ENCODE measurements around the gene RFX7. TPM values are rescaled to one million over a fixed set of nuclear protein-coding genes. Genes with fewer than 3 reads are reported as not detected.

Gene RFX7
- total and polyA plus RNA-seq, 2 of the 4 experiments (the other 2 are of a cell fraction) = 4.1 to 10.6 TPM

GRCh38 chr15:56056626-56057025 is 187.1 kb downstream of the RFX7 start:
- in situ Hi-C loops (cut with MboI; ENCODE audit: low sequenced_read_pairs) = loop anchor here (10.0 kb wide), 1 partner anchor 402 kb away; no protein-coding TSS in a partner anchor
- H3K14ac ChIP-seq (replicated peaks; ENCODE audit: low read depth, low read length) = no peak overlapping the region
- H2AK5ac ChIP-seq (ENCODE audit: low read depth, low read length) = no peak overlapping the region
- H3K27ac ChIP-seq (ENCODE audit: insufficient read depth, low read length) = no peak overlapping the region
- H3K4me1 ChIP-seq (ENCODE audit: control insufficient read depth, insufficient read depth, low read length) = no peaks in the 10 kb centered on the region
- H2BK120ac ChIP-seq (ENCODE audit: low read depth, low read length) = no peak overlapping the region
- H3K18ac ChIP-seq (ENCODE audit: low read depth, low read length) = no peak overlapping the region
- H4K5ac ChIP-seq (ENCODE audit: low read depth, low read length) = no peak overlapping the region
- no peak overlapping the region for H2AFZ ChIP-seq (replicated peaks; ENCODE audit: low read length, poor library complexity)
- no peaks in the 10 kb centered on the region for H3K27me3 ChIP-seq (ENCODE audit: control insufficient read depth, insufficient read depth, low read length)
- no peak overlapping the region for H2BK20ac ChIP-seq (ENCODE audit: low read depth, low read length)
- H3K9ac ChIP-seq (ENCODE audit: low read depth, low read length) = no peak overlapping the region
- ChIA-PET CTCF (interaction anchor here (0.6 kb wide), 1 partner anchor 211 kb away, joined by 3 read pairs; no protein-coding TSS in a partner anchor), POLR2A (ENCODE audit: unreplicated experiment) (no interaction called here)
- H4K91ac ChIP-seq (ENCODE audit: insufficient read depth, low read depth, low read length) = no peak overlapping the region
- TF ChIP-seq POLR2A (IDR thresholded peaks at IDR 0.05; ENCODE audit: low read depth, low read length) = no peak
- TF ChIP-seq CHD1 (IDR thresholded peaks at IDR 0.05; ENCODE audit: low read depth, low read length) = no peak
- TF ChIP-seq RCOR1 (IDR thresholded peaks at IDR 0.05; ENCODE audit: insufficient replicate concordance, low read length) = no peak
- no peak for TF ChIP-seq BHLHE40 (IDR thresholded peaks at IDR 0.05; ENCODE audit: low read depth, low read length)
- TF ChIP-seq CTCF (conservative IDR thresholded peaks at IDR 0.05; ENCODE audit: low read depth, low read length) = no peak
- TF ChIP-seq USF2 (IDR thresholded peaks at IDR 0.05; ENCODE audit: low read depth, low read length) = no peak
- no peak for TF ChIP-seq FOS (IDR thresholded peaks at IDR 0.05; ENCODE audit: low read depth, low read length)
- TF ChIP-seq RAD21 (IDR thresholded peaks at IDR 0.05; ENCODE audit: low read length) = no peak
- TF ChIP-seq MAZ (IDR thresholded peaks at IDR 0.05; ENCODE audit: borderline replicate concordance, low read depth, low read length) = no peak
- no peak for TF ChIP-seq CEBPB (IDR thresholded peaks at IDR 0.05; ENCODE audit: low read depth, low read length)
- TF ChIP-seq MAFK (IDR thresholded peaks at IDR 0.05; ENCODE audit: low read depth, low read length) = no peak
- TF ChIP-seq ELK1 (IDR thresholded peaks at IDR 0.05; ENCODE audit: borderline replicate concordance, low read depth, low read length) = no peak
- TF ChIP-seq MXI1 (IDR thresholded peaks at IDR 0.05; ENCODE audit: borderline replicate concordance, low read depth, low read length) = no peak
- H3K4ac ChIP-seq (ENCODE audit: low read depth, low read length) = no peak overlapping the region
- no CpG with 5 or more reads among the region's 7 CpGs for WGBS, 2 experiments (ENCODE audit: extremely low coverage in 2 of 2, insufficient read length in 1 of 2)
- H3K4me2 ChIP-seq (ENCODE audit: low read depth, low read length) = no peak overlapping the region
- ATAC-seq (ENCODE audit: low read depth) (no peak), DNase-seq (no peak)
- no peaks in the 10 kb centered on the region for H3K79me1 ChIP-seq (ENCODE audit: low read depth in 1 of 2, low read length in 2 of 2)
- H3K9me1 ChIP-seq (ENCODE audit: insufficient read depth, low read length) = no peaks in the 10 kb centered on the region
- dilution Hi-C loops (cut with HindIII; ENCODE audit: low sequenced_read_pairs, unreplicated experiment) = no loop called here
- H3K36me3 ChIP-seq (ENCODE audit: control insufficient read depth, insufficient read depth, low read length) = no peaks in the 10 kb centered on the region
- H2BK15ac ChIP-seq (ENCODE audit: low read depth, low read length) = no peak overlapping the region
- H3K9me3 ChIP-seq (ENCODE audit: control insufficient read depth, insufficient read depth, low read length) = no peaks in the 10 kb centered on the region
- no peak overlapping the region for H2AK9ac ChIP-seq (replicated peaks; ENCODE audit: low read depth, low read length, poor library complexity)
- H2BK5ac ChIP-seq (ENCODE audit: low read depth, low read length, poor library complexity, severe bottlenecking) = no peak overlapping the region
- H4K20me1 ChIP-seq (ENCODE audit: insufficient read depth, low read length) = no peaks in the 10 kb centered on the region
- BruUV-seq (replicated peaks) = no TSS peak
- intact Hi-C loops (cut with micrococcal nuclease) = no loop called here
- no peak overlapping the region for H4K8ac ChIP-seq (ENCODE audit: low read depth in 2 of 2, low read length in 2 of 2)
- no peak overlapping the region for H3K4me3 ChIP-seq (ENCODE audit: insufficient read depth, low read depth, low read length)
- no peak overlapping the region for H3K56ac ChIP-seq (ENCODE audit: extremely low read depth, insufficient read depth, low read length)
- no peak overlapping the region for H3K23ac ChIP-seq (ENCODE audit: low read depth, low read length)
